Naive thymus-derived CD4-positive, alpha-beta T cell (primary cell): ENCODE measurements around the gene HTR1B. TPM values are rescaled to one million over a fixed set of nuclear protein-coding genes. Genes with fewer than 3 reads are reported as not detected.

Experiments
- ATAC-seq: fragments of 150-1000 bp; cut with Tn5 transposase; 2 replicates; pipeline ENCODE4 v1.10.0; 2021; ENCODE audit warnings: mild to moderate bottlenecking, moderate library complexity
- CTCF ChIA-PET: fragments of 350-600 bp; sonication (Branson Sonifier 250); formaldehyde crosslinking; loops from one replicate; lab custom pipeline; 2021; ENCODE audit warnings: antibody characterized with exemption; lab: Charles Lee
- POLR2A ChIA-PET: fragments of 350-600 bp; sonication (Branson Sonifier 250); formaldehyde crosslinking; loops from one replicate; lab custom pipeline; 2021; ENCODE audit warnings: antibody characterized with exemption, inconsistent platforms; lab: Charles Lee
- DNase-seq, 9 donors: peaks; one replicate each; pipeline versions ENCODE4 v3.0.0 to v3.0.0-alpha.2; 2020 to 2022; ENCODE audit warnings: mixed read lengths in 1 of 9
- H3K27ac ChIP-seq: one replicate; pipeline ENCODE4 v1.7.0; 2013; ENCODE audit warnings: mild to moderate bottlenecking, low read depth, low read length, moderate library complexity
- H3K27me3 ChIP-seq, 2 donors: one replicate each; pipeline ENCODE4 v1.7.0; 2013; ENCODE audit warnings: low read length in 2 of 2, mild to moderate bottlenecking in 2 of 2, moderate library complexity in 2 of 2; ENCODE audit not compliant: control insufficient read depth in 2 of 2, insufficient read depth in 2 of 2
- H3K36me3 ChIP-seq, 3 experiments: 1 replicate in 2 of 3; 2 replicates in 1 of 3; pipeline ENCODE4 v1.7.0; 2013; ENCODE audit warnings: low read length in 3 of 3, mild to moderate bottlenecking in 3 of 3, moderate library complexity in 1 of 3; ENCODE audit not compliant: insufficient read depth in 3 of 3, control insufficient read depth in 2 of 3
- H3K4me1 ChIP-seq, 2 donors: one replicate each; pipeline ENCODE4 v1.7.0; 2013; ENCODE audit warnings: low read length in 2 of 2, mild to moderate bottlenecking in 2 of 2, moderate library complexity in 1 of 2; ENCODE audit not compliant: control insufficient read depth in 2 of 2, insufficient read depth in 2 of 2
- H3K4me3 ChIP-seq: 2 replicates; pipeline ENCODE4 v1.7.0; 2013; ENCODE audit warnings: mild to moderate bottlenecking, low read length
- H3K9me3 ChIP-seq, 3 experiments: 1 replicate in 2 of 3; 2 replicates in 1 of 3; pipeline ENCODE4 v1.7.0; 2013; ENCODE audit warnings: low read length in 3 of 3; ENCODE audit not compliant: control insufficient read depth in 2 of 3
- H3K27ac Mint-ChIP-seq, 9 donors: one replicate each; pipeline ENCODE4 v1.8.0; 2020 to 2022; ENCODE audit warnings: mixed read lengths in 9 of 9, mild to moderate bottlenecking in 8 of 9, moderate library complexity in 5 of 9, inconsistent platforms in 2 of 9
- H3K27me3 Mint-ChIP-seq, 5 donors: one replicate each; pipeline ENCODE4 v1.8.0; 2021 to 2022; ENCODE audit warnings: mixed read lengths in 5 of 5, mild to moderate bottlenecking in 1 of 5
- H3K36me3 Mint-ChIP-seq, 5 donors: one replicate each; pipeline ENCODE4 v1.8.0; 2020 to 2022; ENCODE audit warnings: mixed read lengths in 5 of 5, mild to moderate bottlenecking in 3 of 5, inconsistent platforms in 1 of 5
- H3K4me1 Mint-ChIP-seq, 7 donors: one replicate each; pipeline ENCODE4 v1.8.0; 2020 to 2022; ENCODE audit warnings: mixed read lengths in 7 of 7, mild to moderate bottlenecking in 3 of 7, inconsistent platforms in 1 of 7
- H3K4me3 Mint-ChIP-seq, 10 donors: one replicate each; pipeline ENCODE4 v1.8.0; 2020 to 2022; ENCODE audit warnings: mild to moderate bottlenecking in 10 of 10, mixed read lengths in 10 of 10, moderate library complexity in 6 of 10, inconsistent platforms in 2 of 10
- H3K9me3 Mint-ChIP-seq, 11 donors: one replicate each; pipeline ENCODE4 v1.8.0; 2020 to 2022; ENCODE audit warnings: mixed read lengths in 11 of 11, mild to moderate bottlenecking in 4 of 11, inconsistent platforms in 1 of 11, moderate library complexity in 1 of 11
- intact Hi-C, 2 donors: fragments of 100-400 bp; cut with micrococcal nuclease; formaldehyde crosslinking; loops; one replicate each; pipeline ENCODE4 v1.15.1; 2023
- polyA plus RNA-seq, 2 donors: library from polyadenylated mRNA; unstranded; fragments of 300-500 nt; fragmentation: Illumina TruSeq; gene quantifications; one replicate each; pipeline ENCODE4 v1.2.3, GENCODE V29; 2021
- total RNA-seq, 6 experiments: library from RNA in 5 of 6; stranded (reverse) in 5 of 6; gene quantifications; 1 replicate in 5 of 6; 2 replicates in 1 of 6; pipeline ENCODE4 v1.2.3 and lab custom pipeline; 2021 to 2026

Gene HTR1B
- total and polyA plus RNA-seq, 7 experiments from 2014 or later: not detected

- Histone ChIP-seq H3K9me3 (no peaks in the 10 kb centered on the region), H3K27me3 (no peaks in the 10 kb centered on the region), H3K36me3 (no peaks in the 10 kb centered on the region), H3K4me1 (no peaks in the 10 kb centered on the region), H3K27ac (no peak overlapping the region), H3K4me3 (no peak overlapping the region)
- intact Hi-C loops: no loop called here
- H3K9me3 Mint-ChIP-seq: no peaks in the 10 kb centered on the region
- ChIA-PET CTCF (no interaction called here), POLR2A (no interaction called here)
- H3K4me1 Mint-ChIP-seq: no peaks in the 10 kb centered on the region
- H3K27me3 Mint-ChIP-seq: no peaks in the 10 kb centered on the region
- H3K27ac Mint-ChIP-seq: no peak overlapping the region
- ATAC-seq (no peak), DNase-seq (no peak)
- no peaks in the 10 kb centered on the region for H3K36me3 Mint-ChIP-seq
- H3K4me3 Mint-ChIP-seq: no peak overlapping the region
Observed at GRCh38 chr6:77448546-77448945, 14.7 kb downstream of the HTR1B start.

DNA sequence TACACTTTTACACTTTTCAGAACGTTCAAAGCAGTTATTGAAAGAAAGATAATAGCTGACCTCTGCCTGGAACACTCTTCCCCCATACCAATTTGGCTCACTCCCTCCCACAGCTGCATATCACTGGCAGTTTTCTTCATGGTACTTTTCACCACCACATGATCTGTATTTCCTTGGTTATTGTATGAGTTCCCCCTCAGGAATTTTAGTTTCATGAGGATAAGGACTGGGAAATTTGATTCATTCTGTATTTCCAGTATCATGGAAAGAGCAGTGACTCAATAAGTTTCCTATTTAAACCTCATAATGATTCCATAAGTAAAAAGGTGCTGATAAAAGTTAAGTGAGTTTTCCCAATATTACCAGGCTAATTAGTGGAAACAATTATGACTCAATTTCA lies 16.0 kb downstream of the HTR1B start:
- Mint-ChIP-seq H3K36me3 (no peaks in the 10 kb centered on the region), H3K27me3 (no peaks in the 10 kb centered on the region), H3K9me3 (no peaks in the 10 kb centered on the region), H3K27ac (no peak overlapping the region), H3K4me1 (no peaks in the 10 kb centered on the region), H3K4me3 (no peak overlapping the region)
- Histone ChIP-seq H3K36me3 (no peaks in the 10 kb centered on the region), H3K4me3 (no peak overlapping the region), H3K27me3 (no peaks in the 10 kb centered on the region), H3K27ac (no peak overlapping the region), H3K4me1 (no peaks in the 10 kb centered on the region), H3K9me3 (no peaks in the 10 kb centered on the region)
- ATAC-seq (no peak), DNase-seq (no peak)
- intact Hi-C loops: no loop called here
- ChIA-PET CTCF (no interaction called here), POLR2A (no interaction called here)

- no peaks in the 10 kb centered on the region for H3K36me3 Mint-ChIP-seq
- H3K4me3 Mint-ChIP-seq: no peak overlapping the region
Observed at GRCh38 chr6:77446249-77446648, 17.0 kb downstream of the HTR1B start.

GRCh38 chr6:77445214-77445613 lies 18.1 kb downstream of the HTR1B start:
- Mint-ChIP-seq H3K4me3 (no peak overlapping the region), H3K4me1 (no peaks in the 10 kb centered on the region), H3K36me3 (no peaks in the 10 kb centered on the region), H3K9me3 (peaks cover 0 to 4% (median 0%) of the 10 kb centered on the region in 11 donors), H3K27me3 (no peaks in the 10 kb centered on the region), H3K27ac (no peak overlapping the region)
- Histone ChIP-seq H3K27me3 (no peaks in the 10 kb centered on the region), H3K36me3 (no peaks in the 10 kb centered on the region), H3K4me1 (no peaks in the 10 kb centered on the region), H3K4me3 (no peak overlapping the region), H3K27ac (no peak overlapping the region), H3K9me3 (no peaks in the 10 kb centered on the region)
- intact Hi-C loops: no loop called here
- POLR2A ChIA-PET: no interaction called here
- CTCF ChIA-PET: no interaction called here
- ATAC-seq: no peak
- no peak for DNase-seq

More at GRCh38 chr6:77446249-77446648, 17.0 kb downstream of the HTR1B start:
- Histone ChIP-seq H3K4me3 (no peak overlapping the region), H3K4me1 (no peaks in the 10 kb centered on the region), H3K27me3 (no peaks in the 10 kb centered on the region), H3K27ac (no peak overlapping the region), H3K36me3 (no peaks in the 10 kb centered on the region), H3K9me3 (no peaks in the 10 kb centered on the region)
- ATAC-seq (no peak), DNase-seq (no peak)
- POLR2A ChIA-PET: no interaction called here
- H3K9me3 Mint-ChIP-seq: peaks cover 0 to under 1% (median 0%) of the 10 kb centered on the region in 11 donors
- no peak overlapping the region for H3K27ac Mint-ChIP-seq
- no peaks in the 10 kb centered on the region for H3K4me1 Mint-ChIP-seq
- intact Hi-C loops: no loop called here
- CTCF ChIA-PET: no interaction called here
- H3K27me3 Mint-ChIP-seq: no peaks in the 10 kb centered on the region

DNA sequence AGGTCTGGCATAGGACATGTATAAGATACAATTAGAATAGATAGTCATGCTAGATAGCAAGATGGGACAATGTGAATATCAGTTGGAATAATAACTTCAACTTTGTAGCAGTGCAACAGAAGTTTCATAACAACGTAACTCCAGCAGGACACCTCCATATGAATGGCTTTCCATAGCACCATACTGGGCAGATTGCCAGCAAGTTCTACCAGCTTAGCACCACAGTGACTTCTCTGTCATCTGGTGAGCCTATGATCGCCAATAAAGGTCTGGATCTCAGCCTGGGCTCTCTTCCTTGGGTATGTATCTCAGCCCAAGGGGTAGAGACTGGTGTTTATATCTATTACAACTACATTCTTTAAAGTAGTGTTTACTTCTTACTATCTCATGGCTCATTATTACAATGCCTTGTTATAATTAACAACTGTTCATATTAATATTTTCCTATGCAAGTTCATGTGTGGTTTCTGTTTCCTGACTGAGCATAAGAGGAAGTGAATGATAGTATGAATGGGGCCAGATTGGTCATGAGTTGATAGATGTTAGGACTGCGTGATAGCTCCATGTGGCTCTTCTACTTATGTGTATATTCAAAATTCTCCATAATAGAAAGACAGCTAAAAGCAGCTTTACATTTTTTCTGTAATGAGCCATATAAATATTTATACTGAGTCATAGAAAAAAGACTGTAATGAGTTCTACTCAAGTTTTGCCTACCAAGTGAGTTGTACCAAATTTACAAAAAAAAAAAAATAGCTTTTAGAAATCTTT lies 22.9 kb downstream of the HTR1B start:
- intact Hi-C loops: no loop called here
- no peak overlapping the region for H3K4me3 ChIP-seq
- Mint-ChIP-seq H3K4me1 (no peaks in the 10 kb centered on the region), H3K9me3 (peaks cover 0 to 20% (median 0%) of the 10 kb centered on the region in 11 donors), H3K27ac (no peak overlapping the region), H3K4me3 (no peak overlapping the region), H3K27me3 (peaks cover 0 to 6% (median 0%) of the 10 kb centered on the region in 5 donors), H3K36me3 (no peaks in the 10 kb centered on the region)
- no peaks in the 10 kb centered on the region for H3K36me3 ChIP-seq
- POLR2A ChIA-PET: no interaction called here
- H3K9me3 ChIP-seq: no peaks in the 10 kb centered on the region
- ATAC-seq (no peak), DNase-seq (no peak)
- CTCF ChIA-PET: no interaction called here
- no peaks in the 10 kb centered on the region for H3K4me1 ChIP-seq
- no peak overlapping the region for H3K27ac ChIP-seq
- H3K27me3 ChIP-seq: no peaks in the 10 kb centered on the region

- CTCF ChIA-PET: no interaction called here
- Histone ChIP-seq H3K36me3 (no peaks in the 10 kb centered on the region), H3K27me3 (no peaks in the 10 kb centered on the region), H3K27ac (no peak overlapping the region), H3K9me3 (no peaks in the 10 kb centered on the region), H3K4me3 (no peak overlapping the region), H3K4me1 (no peaks in the 10 kb centered on the region)
- Mint-ChIP-seq H3K4me1 (no peaks in the 10 kb centered on the region), H3K27me3 (peaks cover 0 to 6% (median 0%) of the 10 kb centered on the region in 5 donors), H3K4me3 (no peak overlapping the region), H3K36me3 (no peaks in the 10 kb centered on the region), H3K27ac (no peak overlapping the region), H3K9me3 (peaks cover 0 to 26% (median 2%) of the 10 kb centered on the region in 11 donors)
- POLR2A ChIA-PET: no interaction called here
- no peak for ATAC-seq
- intact Hi-C loops: no loop called here
- no peak for DNase-seq
Observed at GRCh38 chr6:77433888-77434287, 29.4 kb downstream of the HTR1B start.

DNA sequence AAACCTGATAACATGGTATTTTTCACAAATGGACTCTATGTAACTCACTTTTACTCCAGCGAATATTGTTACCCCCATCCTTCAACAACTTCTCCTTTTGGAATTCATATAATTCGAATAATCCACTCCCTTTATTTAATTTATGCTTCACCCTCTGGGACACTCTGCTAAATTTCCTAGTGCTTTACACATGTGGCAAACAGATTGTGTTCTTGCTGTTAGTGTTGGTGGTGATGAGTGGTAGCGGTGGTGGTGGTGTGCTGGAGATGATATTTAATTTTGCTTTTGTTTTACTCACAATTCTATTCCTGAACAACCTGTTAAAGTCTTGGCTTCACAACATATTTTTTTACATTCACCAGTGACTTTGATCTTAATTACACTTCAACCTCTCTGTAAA lies 32.8 kb downstream of the HTR1B start:
- DNase-seq (no peak), ATAC-seq (no peak)
- H3K4me3 Mint-ChIP-seq: no peak overlapping the region
- Histone ChIP-seq H3K4me3 (no peak overlapping the region), H3K9me3 (no peaks in the 10 kb centered on the region), H3K27me3 (no peaks in the 10 kb centered on the region), H3K27ac (no peak overlapping the region), H3K4me1 (no peaks in the 10 kb centered on the region), H3K36me3 (no peaks in the 10 kb centered on the region)
- POLR2A ChIA-PET: no interaction called here
- peaks cover 0 to 13% (median 4%) of the 10 kb centered on the region in 11 donors for H3K9me3 Mint-ChIP-seq
- H3K27ac Mint-ChIP-seq: no peak overlapping the region
- CTCF ChIA-PET: no interaction called here
- no peaks in the 10 kb centered on the region for H3K4me1 Mint-ChIP-seq
- H3K27me3 Mint-ChIP-seq: no peaks in the 10 kb centered on the region
- intact Hi-C loops: no loop called here
- H3K36me3 Mint-ChIP-seq: no peaks in the 10 kb centered on the region
